Measurements from ENCODE around the gene SLC35E1.
A peak's percentile ranks its signal among the peaks of the same experiment; 100 is the strongest.

The SLC35E1 gene

DNA sequence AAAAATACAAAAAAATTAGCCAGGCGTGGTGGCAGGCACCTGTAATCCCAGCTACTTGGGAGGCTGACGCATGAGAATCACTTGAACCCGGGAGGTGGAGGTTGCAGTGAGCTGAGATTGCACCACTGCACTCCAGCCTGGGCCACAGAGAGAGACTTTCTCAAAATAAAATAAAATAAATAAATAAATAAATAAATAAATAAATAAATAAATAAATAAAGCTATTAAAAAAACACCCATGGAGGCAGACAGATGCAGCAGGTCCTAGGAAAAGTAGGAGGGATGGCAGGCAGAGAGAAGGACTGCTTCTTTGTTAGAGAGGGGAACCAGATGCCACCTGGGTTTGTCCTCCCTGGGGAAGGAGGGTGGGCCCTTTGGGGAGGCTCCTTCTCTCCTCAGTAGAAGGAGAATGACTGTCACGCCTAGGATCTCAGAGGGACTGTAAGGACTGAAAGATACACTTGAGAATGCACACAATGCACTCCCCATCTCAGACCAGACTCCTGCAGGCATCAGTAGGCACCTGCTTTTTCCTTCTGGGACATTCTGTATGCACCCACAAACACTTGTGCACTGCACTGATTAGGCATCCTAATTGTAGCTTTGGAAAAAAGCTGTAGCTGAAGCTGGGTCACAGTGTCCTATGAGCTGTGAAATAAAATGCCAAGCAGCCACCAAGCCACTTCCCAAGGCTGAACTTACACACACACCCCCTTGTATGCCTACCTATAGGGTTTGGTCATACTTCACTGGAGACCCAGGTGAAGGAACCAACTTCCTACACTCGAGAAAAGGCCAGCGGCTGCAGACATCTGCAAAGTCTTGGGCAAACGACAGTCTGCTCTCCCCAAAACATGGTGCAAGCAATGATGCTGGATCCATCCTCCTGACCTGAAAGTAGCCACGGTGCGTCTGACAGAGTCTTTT lies 18.9 kb upstream of the SLC35E1 start:
- Histone ChIP-seq H3K4me2 (peak overlapping the region; percentile 99), H3K79me2 (ENCODE audit: insufficient read depth, low read depth) (peaks cover 90% of the 10 kb centered on the region), H2AFZ (ENCODE audit: low read depth) (no peak overlapping the region), H3K27me3 (ENCODE audit: insufficient read depth, low read depth) (no peaks in the 10 kb centered on the region), H3K27ac (peak overlapping the region; percentile 95; the same call in 1 of the 2 replicates), H3K4me3 (IDR thresholded peaks at IDR 0.05; ENCODE audit: insufficient read depth, low read depth, low read length) (no peak overlapping the region), H3K9ac (no peak overlapping the region), H3K4me1 (ENCODE audit: low read depth, poor library complexity, severe bottlenecking) (peaks cover 77% of the 10 kb centered on the region), H3K36me3 (ENCODE audit: insufficient read depth) (no peaks in the 10 kb centered on the region), H4K20me1 (ENCODE audit: insufficient read depth) (no peaks in the 10 kb centered on the region)
- TF ChIP-seq, protein P1, sequence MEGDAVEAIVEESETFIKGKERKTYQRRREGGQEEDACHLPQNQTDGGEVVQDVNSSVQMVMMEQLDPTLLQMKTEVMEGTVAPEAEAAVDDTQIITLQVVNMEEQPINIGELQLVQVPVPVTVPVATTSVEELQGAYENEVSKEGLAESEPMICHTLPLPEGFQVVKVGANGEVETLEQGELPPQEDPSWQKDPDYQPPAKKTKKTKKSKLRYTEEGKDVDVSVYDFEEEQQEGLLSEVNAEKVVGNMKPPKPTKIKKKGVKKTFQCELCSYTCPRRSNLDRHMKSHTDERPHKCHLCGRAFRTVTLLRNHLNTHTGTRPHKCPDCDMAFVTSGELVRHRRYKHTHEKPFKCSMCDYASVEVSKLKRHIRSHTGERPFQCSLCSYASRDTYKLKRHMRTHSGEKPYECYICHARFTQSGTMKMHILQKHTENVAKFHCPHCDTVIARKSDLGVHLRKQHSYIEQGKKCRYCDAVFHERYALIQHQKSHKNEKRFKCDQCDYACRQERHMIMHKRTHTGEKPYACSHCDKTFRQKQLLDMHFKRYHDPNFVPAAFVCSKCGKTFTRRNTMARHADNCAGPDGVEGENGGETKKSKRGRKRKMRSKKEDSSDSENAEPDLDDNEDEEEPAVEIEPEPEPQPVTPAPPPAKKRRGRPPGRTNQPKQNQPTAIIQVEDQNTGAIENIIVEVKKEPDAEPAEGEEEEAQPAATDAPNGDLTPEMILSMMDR (conservative IDR thresholded peaks at IDR 0.05; ENCODE audit: low read depth, low read length), result no peak

DNA sequence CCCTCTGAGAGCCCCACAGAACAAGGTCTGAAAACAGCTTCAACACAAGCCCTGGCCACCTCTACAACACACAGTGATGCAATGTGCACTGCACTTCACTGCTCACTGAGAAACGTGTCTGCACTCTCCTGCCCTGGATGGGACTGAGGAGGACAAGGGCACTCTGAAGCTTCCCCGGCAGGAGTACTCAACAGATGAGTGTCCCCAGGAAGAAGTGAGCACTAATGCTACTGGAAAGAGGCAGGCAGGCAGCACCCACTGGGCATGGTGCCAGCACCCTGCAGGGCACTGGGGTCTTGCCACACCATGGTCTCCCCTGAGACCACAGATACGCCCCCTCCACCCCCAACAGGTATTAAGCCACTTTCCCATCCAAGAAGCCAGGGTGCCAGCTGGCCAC lies 17.7 kb upstream of the SLC35E1 start:
- Histone ChIP-seq H3K4me3 (IDR thresholded peaks at IDR 0.05; ENCODE audit: insufficient read depth, low read depth, low read length) (no peak overlapping the region), H4K20me1 (ENCODE audit: insufficient read depth) (no peaks in the 10 kb centered on the region), H3K36me3 (ENCODE audit: insufficient read depth) (no peaks in the 10 kb centered on the region), H3K79me2 (ENCODE audit: insufficient read depth, low read depth) (peaks cover 90% of the 10 kb centered on the region), H3K9ac (no peak overlapping the region), H3K4me2 (peak overlapping the region; percentile 95), H3K4me1 (ENCODE audit: low read depth, poor library complexity, severe bottlenecking) (peaks cover 65% of the 10 kb centered on the region), H3K27me3 (ENCODE audit: insufficient read depth, low read depth) (no peaks in the 10 kb centered on the region), H2AFZ (ENCODE audit: low read depth) (no peak overlapping the region), H3K27ac (peak overlapping the region; percentile 95)
- TF ChIP-seq, protein P1 (conservative IDR thresholded peaks at IDR 0.05; ENCODE audit: low read depth, low read length), result no peak

DNA sequence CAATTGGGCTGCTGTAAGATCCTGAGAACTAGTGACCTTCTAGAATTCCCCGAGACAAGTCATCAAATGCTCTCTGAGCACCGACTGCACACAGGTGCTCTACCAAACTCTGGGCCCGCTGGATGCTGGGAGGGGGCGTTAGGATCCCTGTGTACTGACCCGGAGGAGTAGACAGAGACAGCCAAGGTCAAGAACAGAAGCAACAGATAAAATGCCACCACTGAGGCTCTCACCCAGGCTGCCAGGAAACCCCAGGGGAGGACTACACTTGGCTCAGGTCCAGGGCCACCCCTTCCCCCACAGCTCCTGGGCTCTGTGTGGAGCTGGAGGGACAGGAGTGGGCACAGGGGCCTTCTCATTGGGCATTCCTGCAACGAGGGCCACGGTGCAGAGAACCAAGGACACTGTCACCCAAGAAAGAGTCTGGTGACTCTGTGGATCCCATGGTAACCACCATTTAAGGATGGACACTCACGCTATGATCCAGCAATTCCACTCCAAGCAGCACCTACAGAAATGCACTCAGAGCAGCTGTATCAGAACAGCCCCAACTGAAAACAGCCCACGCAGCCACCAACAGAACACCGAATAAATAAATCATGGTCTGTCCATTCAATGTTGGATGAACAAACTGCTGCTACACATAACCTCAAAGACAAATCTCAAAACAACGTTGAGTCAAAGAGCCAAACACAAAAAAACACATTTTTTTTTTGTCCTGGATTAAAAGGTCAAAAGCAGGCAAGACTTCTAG lies 16.8 kb upstream of the SLC35E1 start:
- H3K4me3 ChIP-seq (IDR thresholded peaks at IDR 0.05; ENCODE audit: insufficient read depth, low read depth, low read length), result no peak overlapping the region
- H3K4me1 ChIP-seq (ENCODE audit: low read depth, poor library complexity, severe bottlenecking), result peaks cover 58% of the 10 kb centered on the region
- TF ChIP-seq, protein P1 (conservative IDR thresholded peaks at IDR 0.05; ENCODE audit: low read depth, low read length), result no peak
- H2AFZ ChIP-seq (ENCODE audit: low read depth), result no peak overlapping the region
- H3K79me2 ChIP-seq (ENCODE audit: insufficient read depth, low read depth), result peaks cover 99% of the 10 kb centered on the region
- peak overlapping the region; percentile 94 for H3K9ac ChIP-seq
- no peaks in the 10 kb centered on the region for H3K27me3 ChIP-seq (ENCODE audit: insufficient read depth, low read depth)
- H3K27ac ChIP-seq, result peak overlapping the region; percentile 95
- peak overlapping the region; percentile 95 for H3K4me2 ChIP-seq
- H3K36me3 ChIP-seq (ENCODE audit: insufficient read depth), result no peaks in the 10 kb centered on the region
- no peaks in the 10 kb centered on the region for H4K20me1 ChIP-seq (ENCODE audit: insufficient read depth)

DNA sequence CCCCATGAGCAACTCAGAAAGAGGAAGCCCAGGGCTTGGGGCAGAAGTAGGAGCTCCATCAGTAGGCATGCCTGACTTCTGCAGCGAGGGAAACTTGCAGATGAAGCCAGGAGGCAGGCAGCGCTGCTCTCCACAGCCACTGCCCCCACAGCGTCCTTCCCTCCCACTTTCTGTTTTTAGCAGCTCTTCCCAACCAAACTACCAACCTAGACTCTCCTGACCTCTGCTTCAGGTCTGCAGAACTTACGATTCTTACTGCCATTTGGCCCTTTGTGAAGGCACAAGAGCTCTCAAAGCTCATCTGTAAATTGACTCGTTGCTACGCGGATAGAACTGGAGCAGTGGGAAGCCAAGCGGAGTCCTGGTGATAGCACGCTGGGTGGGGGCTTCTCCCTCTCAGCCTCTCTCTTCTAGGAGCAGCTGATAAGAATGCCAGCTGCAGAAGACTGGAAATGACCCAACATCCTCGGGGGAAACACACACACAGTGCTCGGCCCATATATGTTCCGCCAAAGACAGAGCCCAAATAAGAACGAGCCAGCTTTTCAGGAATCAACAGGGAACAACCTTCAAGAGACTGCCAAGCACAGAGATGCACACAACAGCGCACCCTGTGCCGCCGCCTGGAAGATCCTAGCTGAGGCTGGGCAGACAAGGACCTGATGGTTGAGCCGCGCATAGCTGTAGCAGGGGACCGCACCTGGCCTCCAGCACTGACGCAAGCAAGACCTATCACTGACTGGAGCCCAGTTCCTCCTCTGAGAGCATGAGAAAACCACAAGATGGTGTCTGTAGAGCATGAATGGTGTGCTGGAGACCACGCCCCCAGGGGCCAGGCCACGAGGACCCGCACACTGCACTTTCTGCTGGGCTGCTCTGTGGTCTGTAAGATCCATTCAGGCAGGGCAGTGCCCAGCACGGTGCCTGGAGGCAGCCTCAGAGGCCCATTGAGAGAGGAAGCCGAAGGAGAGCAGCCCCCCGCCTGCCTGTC lies 15.9 kb upstream of the SLC35E1 start:
- H3K4me1 ChIP-seq (ENCODE audit: low read depth, poor library complexity, severe bottlenecking), result peaks cover 58% of the 10 kb centered on the region
- TF ChIP-seq, protein P1 (conservative IDR thresholded peaks at IDR 0.05; ENCODE audit: low read depth, low read length), result no peak; the same call in 1 of the 2 replicates
- H3K4me2 ChIP-seq, result peak overlapping the region; percentile 95
- H3K36me3 ChIP-seq (ENCODE audit: insufficient read depth), result no peaks in the 10 kb centered on the region
- H3K27me3 ChIP-seq (ENCODE audit: insufficient read depth, low read depth), result no peaks in the 10 kb centered on the region
- no peak overlapping the region for H2AFZ ChIP-seq (ENCODE audit: low read depth)
- peak overlapping the region; percentile 94 for H3K9ac ChIP-seq
- H3K79me2 ChIP-seq (ENCODE audit: insufficient read depth, low read depth), result peaks cover 99% of the 10 kb centered on the region
- H3K27ac ChIP-seq, result peak overlapping the region; percentile 95
- peak overlapping the region; percentile 25 for H3K4me3 ChIP-seq (IDR thresholded peaks at IDR 0.05; ENCODE audit: insufficient read depth, low read depth, low read length)
- H4K20me1 ChIP-seq (ENCODE audit: insufficient read depth), result no peaks in the 10 kb centered on the region
